HCT116 (cell line): ENCODE measurements around the gene SALL4. TPM values are rescaled to one million over a fixed set of nuclear protein-coding genes. Genes with fewer than 3 reads are reported as not detected.

Experiments
- ATAC-seq: fragments of 200-7000 bp; cut with Tn5 transposase; 2 replicates; pipeline ENCODE4 v1.9.1; 2020; ENCODE audit warnings: mild to moderate bottlenecking, moderate library complexity
- BruUV-seq: library from RNA; stranded (reverse); fragments of 400-500 nt; replicated peaks from 2 replicates; lab custom pipeline; 2021; lab: Mats Ljungman, UMichigan
- CTCF ChIA-PET: fragments of 300-600 bp; sonication (Branson Sonifier 250); formaldehyde crosslinking; loops from one replicate; lab custom pipeline; 2021; ENCODE audit warnings: antibody characterized with exemption; lab: Charles Lee
- POLR2A ChIA-PET: fragments of 300-600, 350-600 bp; sonication (Branson Sonifier 250); formaldehyde crosslinking; loops from one replicate; lab custom pipeline; 2021; ENCODE audit warnings: antibody characterized with exemption; lab: Charles Lee
- RAD21 ChIA-PET, 2 experiments: fragments of 300-600 bp; sonication (Branson Sonifier 250); formaldehyde crosslinking; loops; one replicate each; lab custom pipeline; 2023; ENCODE audit warnings: low total read pairs in 2 of 2; ENCODE audit not compliant: uncharacterized antibody in 2 of 2, unreplicated experiment in 2 of 2, low non-redundant PET in 1 of 2; lab: Charles Lee
- DNase-seq: peaks from one replicate; pipeline ENCODE4 v3.0.0-alpha.2; 2010; ENCODE audit warnings: low read depth, low spot score
- H2AFZ ChIP-seq: fragments of 200-600 bp; shearing (Covaris generic), sonication (generic); 2 replicates; pipeline ENCODE4 v1.6.1; 2017; ENCODE audit warnings: low read depth, mixed run types, mixed read lengths, antibody characterized with exemption, low read length; ENCODE audit not compliant: poor library complexity, severe bottlenecking
- H3K27ac ChIP-seq: 2 replicates; pipeline ENCODE4 v1.5.1; 2012; ENCODE audit warnings: low read depth, low read length
- H3K27me3 ChIP-seq: fragments of 200-600 bp; sonication (generic); 2 replicates; pipeline ENCODE4 v1.6.1; 2016; ENCODE audit warnings: mixed run types, low read length, mixed read lengths; ENCODE audit not compliant: insufficient read depth
- H3K36me3 ChIP-seq, 2 experiments: fragments of 200-500 bp in 1 of 2; fragments of 200-600 bp in 1 of 2; sonication (Bioruptor generic) in 1 of 2; sonication (generic) in 1 of 2; 2 replicates each; pipeline versions ENCODE4 v1.5.1 to v1.6.1; 2014 to 2016; ENCODE audit warnings: low read length in 2 of 2, inconsistent platforms in 1 of 2, mixed read lengths in 1 of 2, mixed run types in 1 of 2; ENCODE audit not compliant: insufficient read depth in 2 of 2, control insufficient read depth in 1 of 2
- H3K4me1 ChIP-seq, 2 experiments: fragments of 200-600 bp in 1 of 2; sonication (generic) in 1 of 2; 2 replicates each; pipeline versions ENCODE4 v1.5.1 to v1.6.1; 2012 to 2017; ENCODE audit warnings: low read length in 2 of 2, inconsistent platforms in 1 of 2, mild to moderate bottlenecking in 1 of 2, mixed read lengths in 1 of 2, mixed run types in 1 of 2, moderate library complexity in 1 of 2; ENCODE audit not compliant: insufficient read depth in 2 of 2, control insufficient read depth in 1 of 2
- H3K4me2 ChIP-seq: fragments of 200-600 bp; sonication (generic); 2 replicates; pipeline ENCODE4 v1.6.1; 2017; ENCODE audit warnings: mixed run types, low read length, mixed read lengths
- H3K4me3 ChIP-seq, 2 experiments: fragments of 200-600 bp in 1 of 2; sonication (generic) in 1 of 2; replicated peaks in 1 of 2; 2 replicates each; pipeline ENCODE4 v1.5.1; 2011 to 2016; ENCODE audit warnings: low read length in 2 of 2, control low read depth in 1 of 2, low read depth in 1 of 2, mild to moderate bottlenecking in 1 of 2, mixed read lengths in 1 of 2, mixed run types in 1 of 2
- H3K79me2 ChIP-seq: fragments of 200-600 bp; sonication (generic); 2 replicates; pipeline ENCODE4 v1.6.1; 2017; ENCODE audit warnings: mild to moderate bottlenecking, mixed run types, low read length, moderate library complexity, mixed read lengths; ENCODE audit not compliant: insufficient read depth
- H3K9ac ChIP-seq: fragments of 200-600 bp; sonication (generic); 2 replicates; pipeline ENCODE4 v1.6.1; 2016; ENCODE audit warnings: low read length, mixed read lengths
- H3K9me2 ChIP-seq: fragments of 200-600 bp; sonication (generic), shearing (Covaris generic); 2 replicates; pipeline ENCODE4 v1.6.1; 2017; ENCODE audit warnings: mixed run types, mild to moderate bottlenecking, moderate library complexity; ENCODE audit not compliant: insufficient read depth
- H3K9me3 ChIP-seq, 2 experiments: fragments of 200-500 bp in 1 of 2; fragments of 200-600 bp in 1 of 2; sonication (Bioruptor generic) in 1 of 2; sonication (generic) in 1 of 2; 2 replicates each; pipeline ENCODE4 v1.6.1; 2014 to 2017; ENCODE audit warnings: low read length in 2 of 2, mixed read lengths in 2 of 2, inconsistent platforms in 1 of 2, low read depth in 1 of 2, mild to moderate bottlenecking in 1 of 2, mixed run types in 1 of 2, moderate library complexity in 1 of 2; ENCODE audit not compliant: control insufficient read depth in 1 of 2, insufficient read depth in 1 of 2
- H4K20me1 ChIP-seq: fragments of 200-600 bp; sonication (generic), shearing (Covaris generic); 2 replicates; pipeline ENCODE4 v1.6.1; 2017; ENCODE audit warnings: mixed run types, mild to moderate bottlenecking, moderate library complexity; ENCODE audit not compliant: insufficient read depth
- CEBPB ChIP-seq: IDR thresholded peaks from 2 replicates; pipeline ENCODE4 v1.6.1; 2012; ENCODE audit warnings: low read depth
- RAD21 ChIP-seq: IDR thresholded peaks from 2 replicates; pipeline ENCODE4 v1.6.1; 2012; ENCODE audit warnings: low read depth, mild to moderate bottlenecking
- SIN3A ChIP-seq: IDR thresholded peaks from 2 replicates; pipeline ENCODE4 v1.6.1; 2012; ENCODE audit warnings: low read depth
- TCF7L2 ChIP-seq: IDR thresholded peaks from 2 replicates; pipeline ENCODE4 v1.7.0; 2011; ENCODE audit warnings: borderline replicate concordance, inconsistent platforms; ENCODE audit not compliant: insufficient read depth, insufficient read length; ENCODE audit errors: extremely low read depth
- YY1 ChIP-seq: IDR thresholded peaks from 2 replicates; pipeline ENCODE4 v1.6.1; 2011; ENCODE audit warnings: low read length, low read depth, moderate library complexity, mild to moderate bottlenecking; ENCODE audit not compliant: insufficient replicate concordance; ENCODE audit errors: extremely low read depth
- ZBTB33 ChIP-seq: IDR thresholded peaks from 2 replicates; pipeline ENCODE4 v1.6.1; 2011; ENCODE audit warnings: mild to moderate bottlenecking, low read length, moderate library complexity; ENCODE audit not compliant: insufficient replicate concordance; ENCODE audit errors: extremely low read depth
- ZFX ChIP-seq: fragments of 450-650 bp; IDR thresholded peaks from 2 replicates; pipeline ENCODE4 v1.6.1; 2017
- intact Hi-C: fragments of 100-400 bp; cut with micrococcal nuclease; formaldehyde crosslinking; loops from 2 replicates; pipeline ENCODE4 v1.10.0; 2022
- total RNA-seq: library from RNA; stranded (reverse); gene quantifications from one replicate; pipeline ENCODE4 v1.2.1, GENCODE V29; 2021; ENCODE audit not compliant: unreplicated experiment

SALL4 gene
- total RNA-seq, 1 experiment from 2014 or later, result 1.9 TPM

- Histone ChIP-seq H3K9ac (no peak overlapping the region), H3K4me3 (no peak overlapping the region), H2AFZ (no peak overlapping the region), H4K20me1 (no peaks in the 10 kb centered on the region), H3K4me2 (no peak overlapping the region), H3K4me1 (no peaks in the 10 kb centered on the region), H3K9me3 (no peaks in the 10 kb centered on the region), H3K9me2 (no peaks in the 10 kb centered on the region), H3K27me3 (no peaks in the 10 kb centered on the region), H3K79me2 (no peaks in the 10 kb centered on the region), H3K27ac (no peak overlapping the region), H3K36me3 (no peaks in the 10 kb centered on the region)
- TF ChIP-seq TCF7L2 (no peak), YY1 (no peak), SIN3A (no peak), CEBPB (no peak), ZBTB33 (no peak), ZFX (no peak), RAD21 (no peak)
- intact Hi-C loops, result no loop called here
- DNase-seq (no peak), ATAC-seq (no peak)
- no TSS peak for BruUV-seq
- CTCF ChIA-PET, result no interaction called here
- RAD21 ChIA-PET, result no interaction called here
- POLR2A ChIA-PET, result no interaction called here
Observed at GRCh38 chr20:51815383-51816076, 13.2 kb upstream of the SALL4 start.

DNA sequence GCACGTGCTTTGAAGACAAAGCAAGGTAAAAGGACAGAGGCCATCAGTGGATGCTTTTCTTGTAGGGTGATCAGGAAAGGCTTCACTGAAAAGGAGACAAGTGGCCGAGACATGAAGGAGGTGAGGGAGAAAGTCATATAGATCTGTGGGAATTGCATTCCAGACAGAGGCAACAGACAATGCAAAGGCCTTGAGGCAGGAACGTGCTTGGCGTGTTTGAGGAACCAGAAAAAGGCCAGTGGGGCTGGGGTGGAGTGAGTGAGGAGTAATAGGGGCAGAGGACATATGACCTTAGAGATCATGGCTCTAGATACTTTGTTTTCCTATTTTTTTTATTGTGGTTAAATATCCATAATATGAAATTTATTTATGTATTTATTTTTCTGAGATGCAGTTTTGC lies 10.5 kb upstream of the SALL4 start:
- TF ChIP-seq ZFX (no peak), YY1 (no peak)
- ATAC-seq, result no peak
- no peaks in the 10 kb centered on the region for H3K9me3 ChIP-seq
- H3K27ac ChIP-seq, result no peak overlapping the region
- ChIA-PET RAD21 (no interaction called here), CTCF (no interaction called here), POLR2A (no interaction called here)
- no peaks in the 10 kb centered on the region for H3K79me2 ChIP-seq
- no peaks in the 10 kb centered on the region for H3K36me3 ChIP-seq
- H3K9ac ChIP-seq, result no peak overlapping the region
- H3K4me2 ChIP-seq, result no peak overlapping the region
- intact Hi-C loops, result no loop called here
- no peaks in the 10 kb centered on the region for H3K27me3 ChIP-seq
- H3K4me1 ChIP-seq, result no peaks in the 10 kb centered on the region
- no peaks in the 10 kb centered on the region for H4K20me1 ChIP-seq
- no TSS peak for BruUV-seq
- DNase-seq, result no peak
- no peaks in the 10 kb centered on the region for H3K9me2 ChIP-seq
- H2AFZ ChIP-seq, result no peak overlapping the region
- H3K4me3 ChIP-seq, result no peak overlapping the region
